Upper lobe of left lung (tissue), 4 donors: ENCODE measurements around the gene TMEM229A.

Experiments
- CTCF ChIP-seq, 6 experiments: fragments of 450-650 bp in 4 of 6; fragments of 200-600 bp in 2 of 6; sonication (generic) in 2 of 6; IDR thresholded peaks; one replicate each; pipeline ENCODE4 v1.5.1; 2016 to 2019; ENCODE audit warnings: antibody characterized with exemption in 6 of 6
- EP300 ChIP-seq, 4 donors: sonication (generic); formaldehyde crosslinking; IDR thresholded peaks; one replicate each; pipeline ENCODE4 v1.5.1; 2017; ENCODE audit warnings: antibody characterized with exemption in 4 of 4, control low read depth in 2 of 4
- POLR2A ChIP-seq, 4 donors: fragments of 450-650 bp; IDR thresholded peaks; one replicate each; pipeline ENCODE4 v1.5.1; 2016 to 2017; ENCODE audit warnings: antibody characterized with exemption in 4 of 4, mild to moderate bottlenecking in 2 of 4
- POLR2AphosphoS5 ChIP-seq, 2 donors: sonication (generic); formaldehyde crosslinking; IDR thresholded peaks; one replicate each; pipeline ENCODE4 v1.5.1; 2017; ENCODE audit warnings: antibody characterized with exemption in 2 of 2

GRCh38 chr7:124032369-124033094 lies at the start of gene TMEM229A:
- no peak for TF ChIP-seq CTCF (IDR thresholded peaks at IDR 0.05)
- no peak for TF ChIP-seq POLR2A (IDR thresholded peaks at IDR 0.05)
- TF ChIP-seq EP300 (IDR thresholded peaks at IDR 0.05), result no peak
- TF ChIP-seq POLR2AphosphoS5 (IDR thresholded peaks at IDR 0.05), result no peak
